ENCODE measurements around the gene SLC25A45.
A peak's percentile ranks its signal among the peaks of the same experiment; 100 is the strongest.
"Not testable (repeated sequence)": the region's sequence is repeated elsewhere in the genome, so short reads cannot be mapped to it uniquely, and the experiment has no call there.

The SLC25A45 gene

DNA sequence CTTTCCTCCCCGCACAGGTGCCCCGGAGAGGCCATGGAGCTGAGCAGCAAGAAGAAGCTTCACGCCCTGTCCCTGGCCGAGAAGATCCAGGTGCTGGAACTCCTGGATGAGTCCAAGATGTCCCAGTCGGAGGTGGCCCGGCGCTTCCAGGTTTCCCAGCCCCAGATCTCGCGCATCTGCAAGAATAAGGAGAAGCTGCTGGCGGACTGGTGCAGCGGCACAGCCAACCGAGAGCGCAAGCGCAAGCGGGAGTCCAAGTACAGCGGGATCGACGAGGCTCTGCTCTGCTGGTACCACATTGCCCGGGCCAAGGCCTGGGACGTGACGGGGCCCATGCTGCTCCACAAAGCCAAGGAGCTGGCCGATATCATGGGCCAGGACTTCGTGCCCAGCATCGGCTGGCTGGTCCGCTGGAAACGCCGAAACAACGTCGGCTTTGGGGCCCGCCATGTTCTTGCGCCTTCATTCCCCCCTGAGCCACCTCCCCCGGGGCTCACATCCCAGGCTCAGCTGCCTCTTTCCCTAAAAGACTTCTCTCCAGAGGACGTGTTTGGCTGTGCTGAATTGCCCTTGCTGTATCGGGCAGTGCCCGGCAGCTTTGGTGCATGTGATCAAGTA is 26.6 kb downstream of the SLC25A45 start:
- DNase-seq, result no peak

DNA sequence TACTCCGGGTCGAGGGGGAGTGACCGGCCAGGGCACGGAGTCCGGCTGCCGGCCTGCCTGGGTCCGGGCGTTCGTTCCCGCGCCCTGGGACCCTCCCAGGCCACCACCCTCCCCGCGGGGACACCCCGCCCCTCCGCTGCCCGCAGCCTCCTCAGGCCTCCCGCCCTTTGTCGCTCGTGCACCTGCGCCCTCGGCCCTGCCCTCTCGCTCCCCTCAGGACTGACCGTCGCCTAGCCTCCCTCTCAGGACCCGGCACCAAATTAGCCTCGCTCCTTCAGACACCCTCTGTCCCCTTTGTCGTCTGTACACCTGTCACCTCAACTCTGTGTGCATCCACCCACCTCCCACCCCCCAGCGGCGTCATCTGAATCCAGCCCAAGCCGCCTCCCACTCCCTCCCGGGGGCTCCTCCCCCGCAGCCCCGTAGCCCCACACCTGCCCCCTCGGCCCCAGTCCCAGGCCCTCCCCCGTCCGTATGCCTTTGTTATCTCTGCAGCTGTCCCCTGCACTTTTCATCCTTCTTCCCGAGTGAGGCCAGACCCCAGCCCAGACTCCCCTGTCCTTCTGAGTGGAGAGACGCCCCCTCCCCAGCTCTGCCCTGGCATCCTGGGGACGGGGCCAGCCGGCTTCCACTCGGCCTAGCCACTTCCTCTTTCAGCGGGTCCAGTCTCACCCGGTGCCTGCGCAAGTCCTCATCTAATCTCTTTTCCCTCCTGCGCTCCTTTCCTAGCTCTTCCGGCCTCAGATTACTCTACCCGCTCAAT is 27.3 kb downstream of the SLC25A45 start:
- peak in 1 of 2 experiments; percentile 60 for DNase-seq

DNA sequence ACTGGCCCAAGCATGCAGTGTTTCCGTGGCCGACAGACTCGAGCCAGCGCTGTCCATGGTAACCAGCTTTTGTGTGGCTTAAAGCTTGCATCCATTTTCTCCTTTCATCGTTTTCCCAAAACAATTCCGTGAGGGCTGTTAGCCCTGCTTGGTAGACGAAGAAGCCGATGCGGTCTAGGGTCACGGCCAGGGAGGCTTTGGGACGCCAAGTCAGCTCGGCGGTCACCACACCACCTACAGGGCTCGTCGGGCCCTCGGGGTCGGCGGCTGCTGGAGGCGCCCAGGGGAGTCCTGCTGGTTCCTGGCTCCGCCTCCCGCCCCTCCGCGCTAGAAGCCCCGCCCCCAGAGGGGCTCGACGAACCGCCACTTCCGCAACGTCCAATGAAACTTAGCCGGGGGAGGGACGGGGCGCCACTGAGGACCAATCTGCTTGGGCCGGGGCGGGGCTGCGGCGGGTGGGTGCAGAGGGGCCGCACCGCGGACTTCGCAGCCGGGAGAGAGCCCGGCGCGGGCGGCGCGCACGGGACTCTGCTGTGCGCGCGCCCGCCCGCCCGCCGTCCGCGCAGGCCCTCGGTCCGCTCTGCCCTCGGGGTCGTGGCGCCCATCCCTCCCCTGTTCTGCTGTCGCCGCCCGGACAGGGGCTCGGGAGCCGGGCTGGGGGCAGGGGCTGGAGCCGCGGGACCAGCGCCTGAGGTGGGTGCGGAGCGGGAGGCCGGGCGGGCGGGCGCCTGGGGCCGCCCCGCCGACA is 28.0 kb downstream of the SLC25A45 start, which contains the start of gene TIGD3:
Gene TIGD3 (plus strand): TSS at position 487 of the 748 bp plus-strand sequence. CDS start 1,058 bp downstream, outside the sequence.
- DNase-seq, result peak; percentile 92 to 97

DNA sequence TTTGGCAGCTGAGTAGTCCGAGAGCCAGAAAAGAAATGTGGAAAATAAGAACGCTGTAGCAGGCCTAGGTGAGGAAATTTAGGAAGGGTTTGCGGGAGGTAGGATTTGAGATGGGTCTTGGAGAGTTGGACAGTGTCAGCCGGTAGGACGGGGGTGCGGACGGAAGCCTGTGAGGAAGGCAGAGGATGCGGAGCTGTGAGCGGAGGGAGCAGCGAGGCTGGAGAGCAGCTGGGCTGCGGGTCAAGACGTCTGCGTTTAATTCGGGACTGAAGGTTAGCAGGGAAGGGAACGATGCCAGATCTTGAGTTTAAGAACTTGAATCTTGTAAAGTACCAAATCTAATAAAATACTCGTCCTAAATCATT is 28.6 kb downstream of the SLC25A45 start:
- DNase-seq, result peak in 1 of 2 experiments; percentile 40

DNA sequence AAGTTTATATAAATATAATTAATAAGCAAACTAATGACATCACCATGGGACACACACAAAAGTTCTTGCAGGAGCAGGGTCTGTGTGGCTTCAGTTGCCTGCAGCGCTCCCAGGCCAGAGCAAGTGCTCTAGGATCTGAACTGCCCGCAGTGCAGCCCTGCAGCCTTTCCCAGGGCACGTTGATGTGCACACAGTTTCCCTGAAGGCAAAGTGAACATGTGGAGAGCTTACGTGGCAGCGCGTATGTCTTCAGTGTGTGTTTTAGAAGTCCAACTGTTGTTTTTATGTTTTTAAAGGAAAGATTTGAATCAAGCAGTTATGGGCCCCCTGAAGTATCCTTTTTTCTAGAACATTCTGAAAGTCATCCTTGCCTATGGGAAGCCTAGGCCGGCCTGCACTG is 29.1 kb downstream of the SLC25A45 start:
- no peak for DNase-seq

DNA sequence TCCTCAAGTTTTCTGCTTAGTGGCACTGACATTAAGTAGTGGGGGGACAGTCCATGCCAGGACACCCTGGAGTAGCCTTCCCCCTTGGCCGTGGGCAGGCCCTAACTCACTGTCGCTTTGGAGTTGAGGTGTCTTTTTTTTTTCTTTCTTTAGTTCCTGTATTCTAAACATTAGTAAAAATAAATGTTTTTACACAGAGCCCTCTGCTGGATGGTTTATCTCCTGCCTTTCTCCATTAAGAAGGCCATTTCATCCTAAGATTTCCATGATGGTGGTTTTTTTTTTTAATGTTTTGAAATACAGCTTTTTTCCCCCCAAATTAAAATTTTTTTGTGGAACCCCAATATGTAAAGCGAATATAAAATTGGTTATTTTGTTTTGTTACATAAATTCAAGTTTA is 29.7 kb downstream of the SLC25A45 start:
- DNase-seq, result no peak

DNA sequence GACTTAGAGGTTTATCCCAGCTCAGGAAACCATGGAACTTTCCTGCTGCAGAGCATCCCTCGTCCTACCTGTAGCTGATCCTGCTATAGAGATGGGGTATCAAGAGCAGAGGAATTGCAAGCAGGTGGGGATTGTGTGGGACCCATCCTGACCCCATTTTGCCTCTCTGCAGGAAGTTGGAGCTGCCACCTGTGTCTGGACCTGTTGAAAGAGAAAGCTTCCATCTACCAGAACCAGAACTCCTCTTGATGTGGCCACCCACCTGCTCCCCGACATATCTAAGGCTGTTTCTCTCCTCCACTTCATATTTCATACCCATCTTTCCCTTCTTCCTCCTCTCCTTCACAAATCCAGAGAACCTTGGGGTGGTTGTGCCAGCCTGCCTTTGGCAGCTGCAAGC is 30.9 kb downstream of the SLC25A45 start:
- DNase-seq, result no peak

DNA sequence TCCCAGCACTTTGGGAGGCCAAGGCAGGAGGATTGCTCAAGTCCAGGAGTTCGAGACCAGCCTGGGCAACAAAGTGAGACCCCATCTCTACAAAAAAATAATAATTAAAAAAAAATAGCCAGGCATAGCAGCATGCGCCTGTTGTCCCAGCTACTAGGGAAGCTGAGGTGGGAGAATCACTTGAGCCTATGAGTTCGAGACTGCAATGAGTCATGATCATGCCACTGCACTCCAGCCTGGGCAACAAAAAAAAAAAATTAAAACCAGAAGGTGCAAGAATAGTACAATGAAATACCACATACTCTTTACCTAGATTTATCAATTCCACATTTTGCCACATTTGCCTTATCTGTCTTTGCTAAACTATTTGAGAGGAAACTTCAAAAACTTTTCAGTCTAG is 40.6 kb downstream of the SLC25A45 start:
- DNase-seq, result no peak

DNA sequence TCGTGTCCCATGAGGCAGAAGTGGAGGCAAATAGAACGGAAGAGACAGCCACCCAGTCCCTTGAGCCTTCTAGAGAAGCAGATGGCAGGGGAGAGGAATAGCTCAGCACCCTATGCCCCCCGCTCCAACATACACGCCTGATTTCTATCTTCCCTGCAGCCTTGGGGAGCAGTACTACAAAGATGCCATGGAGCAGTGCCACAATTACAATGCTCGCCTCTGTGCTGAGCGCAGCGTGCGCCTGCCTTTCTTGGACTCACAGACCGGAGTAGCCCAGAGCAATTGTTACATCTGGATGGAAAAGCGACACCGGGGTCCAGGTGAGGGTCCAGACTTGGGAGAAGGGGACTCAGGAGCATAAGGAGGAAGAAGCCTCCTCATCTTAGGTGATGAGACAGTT is 42.2 kb downstream of the SLC25A45 start:
- no peak for DNase-seq

DNA sequence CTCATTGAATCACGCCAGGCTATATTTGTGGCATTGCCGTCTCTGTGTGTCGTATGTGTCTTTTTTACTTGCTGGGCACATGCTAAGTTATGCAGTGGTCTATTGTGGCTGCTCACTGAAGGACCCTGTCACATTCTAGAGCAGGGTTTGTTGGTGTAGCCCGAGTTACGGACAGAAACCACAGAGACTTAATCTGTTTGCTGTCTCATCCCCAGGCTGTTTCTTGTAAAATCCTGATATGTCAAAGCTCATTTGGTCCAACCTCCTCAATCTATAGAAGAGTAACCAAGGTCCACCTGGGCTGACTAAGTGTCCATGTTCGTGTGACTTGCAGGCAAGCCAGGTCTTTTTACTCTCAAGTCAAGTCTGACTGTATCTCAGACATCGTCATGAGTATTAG is 43.8 kb downstream of the SLC25A45 start:
- no peak for DNase-seq

DNA sequence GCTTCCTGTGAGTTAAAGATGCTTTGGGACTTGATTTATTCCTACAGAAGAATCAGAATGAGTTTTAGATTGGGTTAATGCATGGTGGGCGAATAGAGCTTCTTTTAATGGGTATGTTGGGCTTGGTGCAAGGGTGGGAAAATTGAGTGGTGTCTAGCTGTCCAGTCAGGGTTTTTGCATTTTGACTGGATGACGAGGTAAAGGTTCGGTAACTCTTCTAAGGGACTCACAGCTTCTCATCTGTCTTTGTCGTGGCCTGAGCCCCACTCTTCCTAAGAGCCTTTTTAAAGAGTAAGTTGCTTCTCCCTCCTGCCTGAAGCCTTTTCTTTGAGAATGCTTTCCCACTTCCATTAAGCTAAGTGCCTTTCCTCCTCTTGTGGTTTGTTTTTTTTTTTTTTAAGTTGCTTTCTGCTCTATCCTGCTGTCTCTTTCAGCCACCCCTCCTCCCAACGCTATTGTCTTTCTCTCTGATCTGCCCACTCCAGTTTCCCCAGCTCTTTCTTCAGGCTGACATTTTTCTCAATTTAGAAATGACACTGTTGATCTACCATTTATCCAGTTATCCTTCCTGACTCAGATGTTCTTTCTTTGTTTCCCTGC is 47.6 kb downstream of the SLC25A45 start:
- DNase-seq, result no peak

DNA sequence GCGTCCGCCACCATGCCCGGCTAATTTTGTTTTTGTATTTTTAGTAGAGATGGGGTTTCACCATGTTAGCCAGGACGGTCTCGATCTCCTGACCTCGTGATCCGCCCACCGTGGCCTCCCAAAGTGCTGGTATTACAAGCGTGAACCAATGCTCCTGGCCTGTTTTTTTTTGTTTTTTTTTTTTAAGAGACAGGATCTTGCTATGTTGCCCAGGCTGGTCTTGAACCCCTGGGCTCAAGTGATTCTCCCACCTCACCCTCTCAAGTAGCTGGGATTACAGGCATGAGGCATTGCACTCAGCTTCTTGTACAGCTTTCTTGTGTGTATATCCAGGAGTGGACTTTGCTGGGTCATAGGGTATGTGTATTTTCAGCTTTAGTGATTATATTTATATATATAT is 49.9 kb downstream of the SLC25A45 start:
- DNase-seq, result not testable (repeated sequence)

DNA sequence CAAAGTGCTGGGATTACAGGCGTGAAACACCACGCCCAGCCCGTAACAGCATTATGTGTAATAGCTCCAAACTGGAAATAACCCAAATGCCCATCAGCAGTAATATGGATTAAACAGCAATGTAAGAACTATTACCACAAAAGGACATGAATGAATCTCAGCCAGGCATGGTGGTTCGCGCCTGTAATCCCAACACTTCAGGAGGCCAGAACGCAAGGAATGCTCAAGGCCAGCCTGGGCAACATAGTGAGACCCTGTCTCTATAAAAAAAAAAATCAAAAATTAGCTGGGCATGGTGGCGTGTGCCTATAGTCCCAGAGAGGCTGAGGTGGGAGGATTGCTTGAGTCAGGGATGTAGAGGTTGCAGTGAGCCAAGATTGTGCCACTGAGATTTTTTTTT is 51.9 kb downstream of the SLC25A45 start:
- no peak for DNase-seq

DNA sequence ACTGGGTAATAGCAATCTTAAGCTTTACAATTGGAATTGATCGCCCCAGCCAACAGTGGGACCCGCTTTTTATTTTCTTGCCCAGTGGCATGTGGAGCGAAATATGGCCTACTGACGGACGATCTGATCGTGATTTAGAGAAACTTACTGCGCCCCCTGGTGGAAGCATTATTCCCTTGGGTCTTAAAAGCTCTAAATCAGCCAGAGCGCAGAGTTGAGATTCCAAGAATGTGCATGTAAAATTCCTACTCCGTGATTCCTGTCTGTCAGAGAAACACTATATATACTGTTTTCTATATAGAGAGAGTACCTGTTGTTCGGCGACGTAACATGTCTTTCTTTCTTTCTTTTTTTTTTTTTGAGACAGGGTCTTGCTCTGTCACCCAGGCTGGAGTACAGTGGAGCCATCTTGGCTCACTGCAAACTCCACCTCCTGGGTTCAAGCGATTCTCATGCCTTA is 52.5 kb downstream of the SLC25A45 start:
- DNase-seq, result peak; percentile 86 to 91

DNA sequence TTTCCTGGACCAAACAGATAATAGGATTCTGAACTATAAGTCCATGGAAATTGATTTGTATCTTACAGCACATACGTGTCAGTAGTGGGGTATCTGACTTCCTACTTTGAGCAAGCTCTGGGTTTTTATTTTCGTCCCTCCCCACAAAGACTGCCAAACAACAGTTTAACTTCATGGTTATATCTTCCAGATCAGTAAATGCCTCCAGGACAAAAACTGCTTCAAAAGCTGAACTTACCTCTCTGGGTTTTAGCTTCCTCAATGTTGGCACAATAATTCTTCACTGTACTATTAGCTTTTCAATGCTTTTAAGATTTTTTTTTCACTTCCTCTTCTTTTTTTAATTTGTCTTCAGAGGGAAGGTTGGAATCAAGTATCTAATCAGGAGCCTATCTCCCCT is 53.0 kb downstream of the SLC25A45 start:
- DNase-seq, result no peak

DNA sequence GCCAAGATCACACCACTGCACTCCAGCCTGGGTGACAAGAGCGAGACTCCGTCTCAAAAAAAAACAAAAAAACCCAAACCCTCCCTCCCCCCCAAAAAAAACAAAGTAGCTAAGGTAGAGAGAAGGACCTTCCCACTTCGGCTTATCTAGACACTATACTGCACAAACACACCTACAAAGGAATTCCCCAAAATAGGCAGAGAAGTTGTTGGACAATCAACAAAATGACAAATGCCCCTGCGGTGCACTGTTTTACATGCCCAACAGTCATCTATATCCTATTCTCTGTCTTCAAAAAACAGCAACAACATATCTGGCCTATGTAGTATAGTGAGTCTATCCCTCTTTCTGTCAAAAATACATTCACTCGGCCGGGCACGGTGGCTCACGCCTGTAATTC is 55.4 kb downstream of the SLC25A45 start:
- no peak for DNase-seq

DNA sequence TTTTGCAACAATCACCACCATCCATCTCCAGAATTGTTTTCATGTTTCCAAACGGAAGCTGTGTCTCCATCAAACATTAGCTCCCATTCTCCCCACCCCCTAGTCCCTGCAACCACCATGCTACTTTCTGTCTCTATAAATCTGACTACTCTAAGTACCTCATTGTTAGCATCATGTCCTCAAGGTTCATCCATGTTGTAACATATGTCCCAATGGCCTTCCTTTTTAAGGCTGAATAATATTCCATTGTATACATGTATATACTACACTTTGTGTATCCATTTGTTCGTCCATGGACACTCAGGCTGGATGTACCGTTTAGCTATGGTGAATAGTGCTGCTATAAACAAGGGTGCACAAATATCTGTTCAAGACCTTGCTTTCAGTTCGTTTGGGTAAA is 57.0 kb downstream of the SLC25A45 start:
- no peak for DNase-seq

All from SHP77 (cell line).